Measurements from ENCODE around the gene RPL18A.

Gene RPL18A

DNA sequence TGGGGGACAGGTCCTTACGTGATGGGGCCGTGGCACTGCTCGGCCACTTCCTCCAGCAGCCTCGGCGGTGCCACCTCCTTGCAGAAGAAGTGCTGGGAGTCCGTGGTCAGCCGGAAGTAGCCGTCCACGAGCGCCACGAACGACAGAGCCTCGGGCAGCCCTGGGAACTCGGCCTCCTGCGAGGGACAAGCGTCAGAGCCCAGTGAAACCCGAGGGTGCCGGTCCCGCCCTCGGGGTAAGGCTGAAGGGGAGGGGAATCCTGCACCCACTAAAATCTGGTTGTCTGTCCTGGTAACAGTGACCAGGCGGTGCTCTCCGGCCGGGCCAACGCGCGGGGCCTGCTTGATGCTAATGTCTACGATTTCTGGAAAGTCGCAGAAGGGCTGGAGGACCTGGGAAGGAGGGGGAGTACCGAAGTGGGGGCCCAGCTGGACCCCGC is 18.3 kb upstream of the RPL18A start:
- in situ Hi-C loops (cut with MboI; ENCODE audit: low sequenced_read_pairs): no loop called here

DNA sequence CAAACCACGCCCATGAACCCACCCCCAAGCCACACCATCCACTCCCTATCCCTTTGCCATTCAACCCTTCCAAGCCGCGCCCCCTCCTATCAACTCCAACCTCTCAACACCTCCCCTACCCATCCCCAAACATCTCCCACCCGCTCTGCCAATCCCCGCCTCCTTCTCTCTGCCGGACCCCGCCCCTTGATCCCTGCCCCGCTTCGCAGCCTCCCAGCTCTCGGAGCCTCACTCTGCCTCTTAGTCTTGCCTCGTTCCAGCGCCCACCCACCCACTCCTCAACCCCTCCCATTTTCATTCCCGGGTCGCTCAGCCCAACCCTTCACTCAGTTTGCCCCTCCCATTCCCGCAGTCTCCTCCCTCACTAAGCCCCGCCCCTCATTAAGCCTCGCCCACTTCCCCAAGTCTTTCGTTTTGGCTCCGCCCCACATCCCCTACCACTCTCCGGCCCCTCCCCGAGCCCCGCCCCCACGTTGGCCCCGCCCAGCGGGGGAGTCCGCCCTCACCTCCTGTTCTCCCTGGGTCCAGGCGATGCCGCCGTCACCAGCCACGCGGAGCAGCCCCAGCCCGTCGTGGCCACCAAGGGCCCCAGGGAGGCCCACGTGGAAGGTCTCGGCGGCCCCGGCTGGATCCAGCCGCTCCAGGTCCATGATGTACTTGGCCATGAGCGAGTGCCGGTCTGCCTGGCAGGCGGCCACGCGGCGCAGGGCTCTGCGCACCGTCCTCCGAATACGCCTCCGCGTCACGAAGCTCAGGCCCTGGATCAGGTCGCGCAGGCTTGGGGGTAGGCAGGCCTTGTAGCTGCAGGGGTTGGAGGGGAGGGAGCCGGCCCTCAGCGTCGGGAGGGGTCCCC is 17.7 kb upstream of the RPL18A start:
- in situ Hi-C loops (cut with MboI; ENCODE audit: low sequenced_read_pairs): no loop called here

DNA sequence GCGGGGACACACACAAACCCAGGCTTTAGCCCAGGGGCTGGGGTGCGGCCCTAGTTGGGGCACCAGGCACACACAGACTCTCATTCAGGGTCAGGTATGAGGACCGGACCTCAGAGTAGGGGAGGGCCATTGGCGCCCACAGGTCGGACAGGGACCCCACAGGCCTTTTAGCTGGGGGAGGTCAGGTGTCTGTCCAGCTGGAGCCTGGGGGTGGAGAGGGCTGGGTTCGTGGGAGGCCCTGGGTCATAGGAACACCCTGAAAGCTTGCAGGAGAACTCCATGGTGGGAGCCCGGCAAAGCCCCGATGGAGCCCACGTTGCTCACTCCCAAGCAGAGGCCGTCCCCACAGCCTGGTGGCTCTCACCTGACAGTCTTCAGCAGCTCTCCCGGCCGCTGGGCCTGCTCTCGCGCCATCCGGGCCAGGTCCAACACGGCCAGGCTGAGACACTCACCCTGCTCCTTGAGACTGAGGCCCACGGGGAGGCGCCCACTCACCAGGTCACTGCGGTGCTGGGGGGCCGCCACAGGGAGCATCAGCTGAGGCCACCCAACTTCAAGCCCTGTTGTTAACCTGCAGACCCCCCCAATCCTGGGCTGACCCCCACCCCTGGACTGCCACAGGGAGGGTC is 16.9 kb upstream of the RPL18A start:
- in situ Hi-C loops (cut with MboI; ENCODE audit: low sequenced_read_pairs): no loop called here

DNA sequence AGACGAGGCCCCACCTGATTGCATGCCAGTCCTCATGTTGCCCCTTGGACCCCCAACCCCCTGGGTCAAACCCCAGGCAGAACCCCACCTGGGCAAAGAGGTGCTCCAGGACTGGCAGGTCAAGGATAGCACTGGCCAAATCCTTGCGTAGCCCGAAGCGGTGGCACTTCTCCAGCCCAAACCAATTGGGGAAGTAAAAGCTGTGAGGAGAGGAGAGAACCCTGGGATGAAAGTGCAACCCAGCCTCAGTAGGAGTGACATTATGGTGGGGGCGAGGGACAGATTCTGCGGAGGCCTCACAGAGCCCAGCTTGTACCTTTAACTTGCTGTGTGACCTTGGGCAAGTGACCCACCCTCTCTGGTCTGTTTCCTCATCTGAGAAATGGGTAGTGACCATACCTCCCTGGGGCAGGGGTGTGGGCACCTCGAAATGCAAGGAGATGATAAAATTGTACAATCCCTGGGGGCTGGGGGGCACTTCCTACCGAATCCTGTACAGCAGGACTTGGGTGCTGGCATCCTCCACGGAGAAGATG is 16.4 kb upstream of the RPL18A start:
- in situ Hi-C loops (cut with MboI; ENCODE audit: low sequenced_read_pairs): no loop called here

DNA sequence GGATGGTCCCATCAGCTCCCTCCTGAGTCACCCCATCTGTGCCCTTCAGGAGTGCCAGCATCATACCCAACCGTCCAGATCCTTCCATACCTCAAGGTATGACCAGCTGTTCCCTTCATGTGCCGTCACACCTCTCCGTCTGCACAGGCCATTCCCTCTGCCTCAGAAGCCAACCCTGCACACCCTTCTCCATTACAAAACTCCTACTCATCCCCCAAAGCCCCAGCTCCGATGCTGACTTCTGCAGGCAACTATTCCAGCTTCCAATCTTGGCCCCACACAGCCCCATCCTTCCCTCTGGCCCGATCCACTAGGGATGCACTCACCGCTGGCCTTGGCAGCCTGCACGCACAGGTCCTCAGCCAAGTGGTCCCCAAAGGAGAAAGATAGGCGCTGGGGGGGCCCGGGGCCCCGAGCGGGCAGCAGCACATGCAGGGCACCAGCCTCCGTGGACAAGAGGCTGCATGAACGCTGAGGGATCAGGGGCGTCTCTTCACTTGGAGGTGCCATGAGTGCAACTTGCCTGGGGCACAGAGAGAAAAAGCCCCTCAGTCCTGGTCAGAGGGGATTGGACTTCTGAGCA is 15.7 kb upstream of the RPL18A start:
- in situ Hi-C loops (cut with MboI; ENCODE audit: low sequenced_read_pairs): no loop called here

DNA sequence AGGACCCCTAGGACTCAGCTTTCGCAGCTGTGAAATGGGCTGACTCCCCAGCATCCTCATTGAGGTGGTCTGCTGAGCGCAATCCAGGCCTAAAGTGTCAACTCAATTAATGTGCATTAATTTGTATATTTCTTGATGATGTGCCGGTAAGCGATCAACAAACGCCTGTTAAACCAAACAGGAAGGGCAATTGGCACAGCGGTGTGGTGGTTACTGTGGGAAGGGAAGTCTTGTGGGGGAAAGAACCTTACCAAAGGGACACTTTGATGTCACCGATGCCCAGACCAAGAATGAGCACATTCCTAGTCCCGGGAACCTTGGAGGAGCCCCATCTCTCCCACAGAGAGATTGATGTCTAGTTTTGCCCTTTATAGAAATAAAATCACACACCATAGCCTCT is 13.6 kb upstream of the RPL18A start:
- in situ Hi-C loops (cut with MboI; ENCODE audit: low sequenced_read_pairs): no loop called here

DNA sequence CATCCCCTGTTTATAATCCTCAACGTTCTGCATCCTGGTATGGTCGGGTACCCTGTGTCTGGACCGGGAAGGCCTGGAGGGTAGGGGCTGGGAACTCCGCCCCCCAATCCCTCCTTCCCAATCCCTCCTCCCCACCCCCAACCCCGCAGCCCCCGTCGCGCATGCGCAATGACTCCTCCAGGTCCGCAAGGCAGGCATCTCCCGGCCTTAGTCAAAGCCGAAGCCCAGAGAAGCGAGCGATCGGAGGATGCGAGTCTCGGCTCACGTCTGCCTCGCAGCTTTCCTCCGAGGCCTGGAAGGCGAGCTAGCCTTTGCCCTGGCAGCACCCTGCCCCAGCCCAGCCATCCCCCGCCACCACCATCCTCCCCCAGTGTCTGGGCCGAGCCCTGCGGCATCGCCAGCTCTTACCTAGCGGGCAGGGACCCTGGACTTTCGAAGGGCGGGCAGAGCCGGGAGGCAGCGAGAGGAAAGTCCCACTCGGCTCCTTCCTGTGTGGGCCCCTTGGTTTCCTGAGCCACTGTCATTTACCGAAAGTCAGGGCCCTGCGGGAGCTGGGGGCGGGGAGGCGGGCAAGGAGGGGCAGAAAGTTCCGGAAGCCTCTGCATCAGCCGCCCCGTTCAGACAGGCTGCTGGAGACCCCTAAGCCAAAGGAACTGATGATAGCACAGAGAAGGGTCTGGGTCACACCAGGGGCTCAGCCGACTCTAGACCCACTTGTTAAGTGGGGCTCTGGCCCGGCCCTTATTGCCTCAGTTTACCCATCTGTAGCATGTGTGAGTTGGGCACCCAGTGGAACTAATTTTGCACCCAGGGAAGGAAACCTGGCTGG is 12.0 kb upstream of the RPL18A start, which contains the start of gene JAK3:
TSS of gene JAK3 (minus strand) at position 445 of the 829 bp plus-strand sequence. CDS start 3,565 bp downstream, outside the sequence.
- in situ Hi-C loops (cut with MboI; ENCODE audit: low sequenced_read_pairs): no loop called here

DNA sequence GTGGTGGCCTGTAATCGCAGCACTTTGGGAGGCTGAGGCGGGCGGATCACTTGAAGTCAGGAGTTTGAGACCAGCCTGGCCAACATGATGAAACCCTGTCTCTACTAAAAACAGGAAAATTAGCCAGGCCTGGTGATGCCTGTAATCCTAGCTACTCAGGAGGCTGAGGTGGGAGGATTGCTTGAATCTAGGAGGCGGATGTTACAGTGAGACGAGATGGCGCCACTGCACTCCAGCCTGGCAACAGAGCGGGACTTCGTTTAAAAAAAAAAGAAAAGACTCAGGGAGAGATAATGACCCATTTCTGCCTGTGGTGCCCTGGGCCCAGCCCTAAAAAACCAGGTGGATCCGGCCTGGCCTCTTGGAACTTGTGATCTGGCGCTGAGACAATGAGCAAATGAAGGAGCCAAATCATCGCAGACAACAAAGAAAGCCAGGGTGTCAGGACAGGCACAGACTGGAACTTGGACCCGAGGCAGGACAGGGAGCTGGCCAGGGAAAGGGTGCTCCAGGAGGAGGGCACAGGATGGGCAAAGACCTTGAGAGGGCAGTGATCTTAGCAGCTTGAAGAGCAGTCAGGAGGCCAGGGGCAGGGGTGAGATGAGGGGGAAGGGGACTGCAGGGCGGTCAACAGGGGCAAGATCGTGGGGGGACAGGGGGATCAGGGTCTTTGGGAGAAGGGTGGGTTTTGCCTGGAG is 11.0 kb upstream of the RPL18A start:
- in situ Hi-C loops (cut with MboI; ENCODE audit: low sequenced_read_pairs): no loop called here

DNA sequence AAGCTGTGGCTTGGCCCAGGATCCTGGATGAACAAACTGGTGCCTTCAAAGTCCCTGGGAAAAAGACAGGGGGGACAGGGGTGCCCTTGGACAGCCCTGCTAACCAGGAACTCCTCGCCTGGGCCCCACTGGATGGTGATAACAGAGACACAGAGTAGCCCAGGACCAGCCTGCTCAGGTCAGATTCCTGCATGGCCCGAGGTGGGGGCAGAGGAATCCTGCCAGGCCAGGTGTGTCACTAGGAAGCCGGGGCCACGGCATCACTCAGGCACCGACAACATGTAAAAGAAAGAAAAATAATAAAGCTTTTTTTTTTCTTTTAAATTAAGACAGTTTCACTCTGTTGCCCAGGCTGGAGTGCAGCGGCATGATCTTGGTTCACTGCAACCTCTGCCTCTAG is 5.6 kb upstream of the RPL18A start:
- in situ Hi-C loops (cut with MboI; ENCODE audit: low sequenced_read_pairs): loop anchor here (10.0 kb wide), 1 partner anchor 389 kb away; the partner anchor contains the start of gene NXNL1

DNA sequence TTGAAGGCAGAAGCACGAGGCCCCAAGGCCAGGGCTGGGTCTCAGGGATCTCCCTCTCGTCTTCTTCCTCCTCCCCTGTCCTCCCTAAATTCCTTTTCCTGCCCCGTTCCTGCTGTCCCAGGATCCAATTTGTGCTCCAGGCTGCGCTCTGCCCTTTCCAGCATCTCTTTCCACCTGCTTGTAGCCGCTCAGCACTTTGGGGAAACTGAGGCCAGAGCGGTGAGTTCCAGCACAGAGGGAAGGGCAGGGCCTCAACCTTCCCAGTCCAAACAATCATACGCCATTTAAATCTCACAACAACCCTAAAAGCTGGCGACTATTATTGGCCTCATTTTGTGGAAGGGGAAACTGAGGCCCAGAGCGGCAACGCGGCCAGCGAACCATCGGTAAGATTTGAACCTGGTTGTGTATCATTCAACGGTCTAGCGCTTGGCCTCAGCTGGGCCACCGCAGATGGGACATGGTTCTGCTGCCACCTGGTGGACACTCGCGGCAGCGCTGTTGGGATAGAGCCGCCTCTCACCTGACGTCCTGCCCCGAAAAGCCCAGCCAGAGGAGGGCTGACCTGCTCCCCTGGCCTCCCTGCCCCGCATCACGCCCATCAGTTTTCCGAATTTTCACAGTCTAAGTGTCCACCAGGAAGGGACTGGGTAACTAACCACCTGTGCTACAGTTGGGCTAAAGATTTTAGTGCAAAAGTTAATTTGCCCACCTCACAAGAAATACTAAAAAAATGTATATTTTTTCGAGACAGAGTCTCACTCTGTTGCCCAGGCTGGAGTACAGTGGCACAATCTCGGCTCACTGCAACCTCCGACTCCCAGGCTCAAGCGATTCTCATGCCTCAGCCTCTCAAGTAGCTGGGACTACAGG is 4.2 kb upstream of the RPL18A start:
- in situ Hi-C loops (cut with MboI; ENCODE audit: low sequenced_read_pairs): loop anchor here (10.0 kb wide), 1 partner anchor 391 kb away; the partner anchor contains the start of gene NXNL1

DNA sequence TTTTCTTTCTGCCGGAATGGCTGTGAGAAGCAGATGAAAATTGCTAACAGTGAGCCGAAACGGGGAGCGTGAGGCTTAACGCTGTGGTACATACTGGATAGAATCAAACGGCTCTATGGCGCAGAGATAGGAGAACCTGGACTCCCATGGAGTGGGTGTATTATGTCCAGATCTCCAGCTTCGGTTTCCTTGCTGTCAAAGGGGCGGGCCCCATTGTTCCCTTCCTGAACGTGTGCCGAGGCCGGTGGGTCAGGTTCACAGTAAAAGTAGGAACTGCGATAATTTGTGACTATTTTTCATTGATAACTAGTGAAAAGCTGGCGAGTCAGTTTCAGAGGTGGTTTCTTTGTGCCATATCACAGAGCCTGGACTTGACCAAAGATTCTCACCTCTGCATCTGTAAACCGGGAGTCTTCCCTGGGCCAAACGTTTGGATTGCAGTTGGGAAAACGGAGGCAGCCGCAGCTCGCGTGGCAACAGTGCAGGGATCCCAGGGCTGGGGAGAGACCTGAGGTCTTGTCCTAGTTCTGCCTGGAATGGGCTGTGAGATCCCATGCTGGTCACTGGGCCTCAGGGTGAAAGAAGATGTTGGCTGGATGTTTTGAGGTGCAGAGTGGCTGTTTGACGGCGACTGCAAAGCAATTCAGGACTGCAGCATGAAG is 752 bp downstream of the RPL18A start:
- in situ Hi-C loops (cut with MboI; ENCODE audit: low sequenced_read_pairs): loop anchor here (10.0 kb wide), 2 partner anchors 64 to 134 kb away; no protein-coding TSS in a partner anchor

DNA sequence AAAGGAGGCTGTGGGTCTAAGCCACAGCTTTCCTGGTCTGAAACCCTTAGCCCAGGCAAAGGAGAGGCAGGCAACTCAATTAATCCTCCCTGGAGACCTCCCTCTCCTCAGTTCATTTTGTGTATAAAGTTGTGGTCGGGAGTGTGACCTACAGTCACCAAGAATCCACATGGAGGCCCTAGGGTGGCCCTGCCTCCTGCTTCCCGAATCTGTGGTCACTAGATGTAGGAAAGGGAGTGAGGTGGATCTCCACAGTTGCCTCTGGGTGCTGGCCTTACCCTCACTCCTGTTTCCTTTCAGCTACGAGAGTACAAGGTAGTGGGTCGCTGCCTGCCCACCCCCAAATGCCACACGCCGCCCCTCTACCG is 1.3 kb downstream of the RPL18A start:
- in situ Hi-C loops (cut with MboI; ENCODE audit: low sequenced_read_pairs): loop anchor here (10.0 kb wide), 2 partner anchors 64 to 134 kb away; no protein-coding TSS in a partner anchor

DNA sequence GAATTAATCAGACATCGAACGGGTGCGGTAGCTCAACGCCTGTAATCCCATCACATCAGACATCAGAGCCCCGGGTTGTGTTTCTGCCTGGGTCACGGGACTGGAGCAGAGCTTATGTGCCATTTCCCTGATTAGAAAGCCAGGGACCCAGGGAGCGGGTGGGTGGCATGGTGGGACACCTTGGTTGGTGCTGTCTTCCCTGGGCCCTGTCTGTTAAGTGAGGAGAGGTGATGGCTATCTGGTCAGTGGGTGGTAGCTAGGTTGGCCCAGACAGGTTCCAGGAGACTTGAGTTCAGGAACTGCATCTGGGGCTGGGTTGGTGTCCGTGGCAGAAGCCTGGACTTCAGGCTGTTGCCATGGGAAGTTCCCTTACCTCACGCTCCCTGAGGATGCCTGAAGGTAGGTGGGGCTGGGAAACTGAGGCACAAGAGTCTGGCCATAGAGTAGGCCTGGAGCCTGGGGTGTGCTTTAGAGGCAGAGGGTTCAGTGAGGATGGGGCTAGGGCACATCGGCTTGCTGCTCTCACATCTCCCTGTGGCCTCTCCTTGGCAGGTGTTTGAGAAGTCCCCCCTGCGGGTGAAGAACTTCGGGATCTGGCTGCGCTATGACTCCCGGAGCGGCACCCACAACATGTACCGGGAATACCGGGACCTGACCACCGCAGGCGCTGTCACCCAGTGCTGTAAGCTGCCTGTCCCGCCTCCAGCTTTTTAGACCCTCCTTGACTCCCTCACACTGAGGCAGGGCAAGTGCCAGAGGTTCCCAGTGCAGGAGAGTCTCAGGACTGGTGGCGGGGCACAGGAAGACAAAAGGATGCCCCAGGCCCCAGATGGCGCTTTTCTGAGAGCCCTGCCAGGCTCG is 2.1 kb downstream of the RPL18A start:
- in situ Hi-C loops (cut with MboI; ENCODE audit: low sequenced_read_pairs): loop anchor here (10.0 kb wide), 2 partner anchors 63 to 133 kb away; no protein-coding TSS in a partner anchor

DNA sequence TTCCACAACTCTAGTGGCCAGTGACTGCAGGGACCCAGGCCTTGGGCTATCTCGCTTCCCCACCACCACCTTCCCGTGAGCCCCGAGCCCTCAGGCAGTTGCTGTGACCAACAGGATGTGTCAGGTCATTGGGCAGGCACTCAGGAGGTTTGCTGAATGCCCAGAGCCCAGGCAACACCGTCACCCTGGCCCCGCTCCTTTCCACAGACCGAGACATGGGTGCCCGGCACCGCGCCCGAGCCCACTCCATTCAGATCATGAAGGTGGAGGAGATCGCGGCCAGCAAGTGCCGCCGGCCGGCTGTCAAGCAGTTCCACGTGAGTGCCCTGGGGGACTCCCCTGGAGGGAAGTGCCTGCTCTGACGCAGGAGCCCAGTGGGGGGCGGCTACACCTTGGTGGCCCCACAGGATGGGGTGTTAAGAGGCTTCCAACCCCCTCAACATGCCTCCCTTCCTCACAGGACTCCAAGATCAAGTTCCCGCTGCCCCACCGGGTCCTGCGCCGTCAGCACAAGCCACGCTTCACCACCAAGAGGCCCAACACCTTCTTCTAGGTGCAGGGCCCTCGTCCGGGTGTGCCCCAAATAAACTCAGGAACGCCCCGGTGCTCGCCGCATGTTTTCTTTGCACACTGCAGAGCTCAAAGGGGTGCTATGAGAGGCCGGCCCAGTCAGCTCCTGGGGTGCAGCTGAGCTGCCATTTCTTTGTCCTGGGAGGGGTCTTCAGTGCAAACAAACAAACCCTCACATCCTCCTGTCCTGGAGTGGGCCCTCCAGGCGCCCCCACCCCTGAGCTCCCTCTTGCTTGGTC is 3.2 kb downstream of the RPL18A start:
- in situ Hi-C loops (cut with MboI; ENCODE audit: low sequenced_read_pairs): loop anchor here (10.0 kb wide), 2 partner anchors 62 to 132 kb away; no protein-coding TSS in a partner anchor

DNA sequence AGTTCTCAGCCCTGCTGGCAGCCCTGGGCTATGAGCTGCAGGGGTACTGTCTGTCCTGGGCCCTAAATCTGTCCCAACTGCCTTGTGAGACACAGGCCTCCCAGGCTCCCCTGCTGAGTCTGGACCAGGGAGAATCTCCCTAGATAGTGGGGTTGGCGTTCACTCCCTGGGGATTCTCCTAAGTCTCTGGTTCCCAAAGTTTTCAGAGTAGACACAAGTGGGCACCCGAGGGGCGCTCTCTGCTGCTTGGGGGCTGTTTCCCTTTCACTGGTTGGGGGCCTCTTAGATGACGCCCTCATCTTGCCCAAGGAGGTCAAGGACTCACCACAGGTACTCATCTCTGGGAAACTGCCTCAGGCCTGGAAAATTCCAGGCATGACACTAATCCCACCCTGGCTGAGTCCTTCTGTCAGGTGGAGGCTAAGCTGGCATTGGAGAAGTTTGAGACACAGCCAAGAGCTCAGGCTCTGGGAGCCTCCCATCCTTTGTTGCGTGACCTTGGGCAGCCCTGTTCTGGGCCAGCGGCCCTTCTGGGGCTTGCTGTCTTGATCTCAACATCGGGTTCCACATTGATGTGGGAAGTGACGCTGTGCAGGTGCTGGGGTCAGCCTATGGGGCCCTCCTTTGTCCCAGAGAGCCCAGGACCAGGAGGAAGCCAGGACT is 3.9 kb downstream of the RPL18A start:
- in situ Hi-C loops (cut with MboI; ENCODE audit: low sequenced_read_pairs): loop anchor here (10.0 kb wide), 2 partner anchors 61 to 131 kb away; no protein-coding TSS in a partner anchor
